Lower lobe of right lung (tissue), 2 donors: ENCODE results near the gene CRADD. TPM values are rescaled to one million over a fixed set of nuclear protein-coding genes. Genes with fewer than 3 reads are reported as not detected.
A peak's percentile ranks its signal among the peaks of the same experiment; 100 is the strongest.

Experiments
- ATAC-seq, 2 donors: fragments of 200-7000 bp; cut with Tn5 transposase; one replicate each; pipeline ENCODE4 v1.9.1; 2020 to 2022; ENCODE audit warnings: mild to moderate bottlenecking in 2 of 2, moderate library complexity in 2 of 2
- DNase-seq: peaks from one replicate; pipeline ENCODE4 v3.0.0-alpha.2; 2020
- H3K27ac ChIP-seq: fragments of 200-600 bp; one replicate; pipeline ENCODE4 v1.8.0; 2022
- H3K27me3 ChIP-seq: fragments of 200-600 bp; one replicate; pipeline ENCODE4 v1.8.0; 2022; ENCODE audit warnings: low read depth
- H3K36me3 ChIP-seq: fragments of 200-600 bp; one replicate; pipeline ENCODE4 v1.8.0; 2022; ENCODE audit warnings: mild to moderate bottlenecking
- H3K4me1 ChIP-seq: fragments of 200-600 bp; one replicate; pipeline ENCODE4 v1.8.0; 2022
- H3K4me3 ChIP-seq: fragments of 200-600 bp; one replicate; pipeline ENCODE4 v1.8.0; 2022; ENCODE audit warnings: mild to moderate bottlenecking
- H3K9me3 ChIP-seq: fragments of 200-600 bp; one replicate; pipeline ENCODE4 v1.8.0; 2022
- CTCF ChIP-seq: fragments of 200-600 bp; IDR thresholded peaks from one replicate; pipeline ENCODE4 v1.8.0; 2022; ENCODE audit warnings: antibody characterized with exemption, mild to moderate bottlenecking
- intact Hi-C: fragments of 100-400 bp; cut with DNase I; formaldehyde crosslinking; loops from one replicate; pipeline ENCODE4 v1.11.0; 2022
- total RNA-seq: library from RNA; stranded (reverse); fragmentation: NEBNext Ultra II Directional; extraction: Animal tissue kit (Norgen Biotek cat#: 25700); gene quantifications from one replicate; pipeline ENCODE4 v1.2.1, GENCODE V29; 2021
- donor health status: DM: no; HTN: yes; CAD: no; lungs with severe emphysema.

CRADD gene
- total RNA-seq, 1 donor from 2014 or later = 16.5 TPM

- no peak for TF ChIP-seq CTCF
- Histone ChIP-seq H3K9me3 (peaks cover 8% of the 10 kb centered on the region), H3K27ac (no peak overlapping the region), H3K4me3 (no peak overlapping the region), H3K27me3 (no peaks in the 10 kb centered on the region), H3K4me1 (no peaks in the 10 kb centered on the region), H3K36me3 (no peaks in the 10 kb centered on the region)
- ATAC-seq (no peak), DNase-seq (no peak)
- intact Hi-C loops = no loop called here
Observed at GRCh38 chr12:93939641-93940325, 262.6 kb downstream of the CRADD start.

GRCh38 chr12:93943780-93944179 is 266.6 kb downstream of the CRADD start:
- ATAC-seq = peak in 1 of 2 donors; percentile 56
- no peak for TF ChIP-seq CTCF
- no peaks in the 10 kb centered on the region for H3K4me1 ChIP-seq
- no peaks in the 10 kb centered on the region for H3K27me3 ChIP-seq
- H3K4me3 ChIP-seq = no peak overlapping the region
- no peak overlapping the region for H3K27ac ChIP-seq
- H3K9me3 ChIP-seq = no peaks in the 10 kb centered on the region
- DNase-seq = no peak
- H3K36me3 ChIP-seq = no peaks in the 10 kb centered on the region
- intact Hi-C loops = no loop called here

GRCh38 chr12:93944201-93944600 is 267.0 kb downstream of the CRADD start:
- DNase-seq = no peak
- TF ChIP-seq CTCF = no peak
- H3K4me3 ChIP-seq = no peak overlapping the region
- H3K4me1 ChIP-seq = no peaks in the 10 kb centered on the region
- no peaks in the 10 kb centered on the region for H3K27me3 ChIP-seq
- intact Hi-C loops = no loop called here
- no peaks in the 10 kb centered on the region for H3K36me3 ChIP-seq
- no peaks in the 10 kb centered on the region for H3K9me3 ChIP-seq
- no peak for ATAC-seq
- H3K27ac ChIP-seq = no peak overlapping the region

Other genes with a start within 250 kb of the CRADD start
- 65.7 TPM for gene UBE2N, start 235.4 kb upstream of the CRADD start, total RNA-seq
- gene MRPL42, start 209.9 kb upstream of the CRADD start, total RNA-seq = 44.4 TPM
- 20.0 TPM for gene SOCS2, start 104.7 kb upstream of the CRADD start, total RNA-seq